GM19397 (cell line): Measurements from ENCODE around the gene KPNA3.

Experiments
- ATAC-seq: cut with Tn5 transposase; IDR thresholded peaks from one replicate; pipeline ENCODE4 v1.9.1; 2021; ENCODE audit warnings: mild to moderate bottlenecking, moderate library complexity; ENCODE audit not compliant: unreplicated experiment

KPNA3 gene

DNA sequence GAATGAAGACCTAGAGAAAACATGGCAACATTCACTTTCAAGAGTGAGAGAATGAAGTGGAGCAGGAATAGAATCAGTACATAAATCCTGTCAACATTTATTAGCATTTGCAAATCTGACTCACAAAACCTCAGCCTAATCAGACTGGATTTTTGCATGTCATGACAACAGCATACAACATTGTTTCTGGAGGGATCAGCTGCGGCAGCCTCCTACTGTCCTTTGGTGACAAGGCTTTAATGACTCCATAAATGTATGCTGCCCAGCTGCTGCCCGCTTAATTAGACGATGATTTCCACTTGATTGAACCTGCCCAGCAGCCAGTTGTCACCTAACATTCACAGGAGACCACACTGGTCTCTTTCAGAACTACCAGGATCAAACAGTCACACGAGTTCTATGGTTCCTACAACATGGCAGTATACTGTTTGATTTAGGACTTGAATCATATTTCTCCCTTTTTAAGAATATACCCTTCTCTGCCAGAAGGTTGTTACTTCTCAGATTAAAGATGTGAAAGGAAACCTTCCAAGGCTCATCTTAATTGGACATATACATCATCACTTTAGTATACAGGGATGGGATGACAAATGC, 110.5 kb downstream of the KPNA3 start:
- ATAC-seq, result no peak

- no peak for ATAC-seq
Observed at GRCh38 chr13:49679246-49679645, 113.2 kb downstream of the KPNA3 start.

- ATAC-seq, result no peak
Observed at GRCh38 chr13:49678191-49678914, 114.1 kb downstream of the KPNA3 start.

GRCh38 chr13:49676581-49677298, 115.7 kb downstream of the KPNA3 start:
- no peak for ATAC-seq

DNA sequence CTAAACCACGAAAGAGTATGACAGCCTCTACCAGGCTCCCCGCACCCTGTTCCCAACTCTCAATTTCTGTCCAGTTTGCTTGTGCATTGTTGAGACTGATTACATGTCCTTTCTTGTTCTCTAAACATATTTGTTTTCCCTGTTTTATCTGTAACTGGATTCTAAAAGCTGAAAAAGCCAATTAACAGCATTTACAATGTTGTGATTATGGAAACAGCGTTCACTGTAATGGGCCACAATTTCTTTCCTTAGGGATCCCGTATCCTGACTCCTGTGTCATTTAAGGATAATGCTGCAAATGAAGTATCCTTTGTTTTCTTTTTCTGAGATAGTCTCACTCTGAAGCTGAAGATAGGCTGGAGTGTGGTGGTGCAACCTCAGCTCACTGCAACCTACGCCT, 121.7 kb downstream of the KPNA3 start:
- no peak for ATAC-seq

DNA sequence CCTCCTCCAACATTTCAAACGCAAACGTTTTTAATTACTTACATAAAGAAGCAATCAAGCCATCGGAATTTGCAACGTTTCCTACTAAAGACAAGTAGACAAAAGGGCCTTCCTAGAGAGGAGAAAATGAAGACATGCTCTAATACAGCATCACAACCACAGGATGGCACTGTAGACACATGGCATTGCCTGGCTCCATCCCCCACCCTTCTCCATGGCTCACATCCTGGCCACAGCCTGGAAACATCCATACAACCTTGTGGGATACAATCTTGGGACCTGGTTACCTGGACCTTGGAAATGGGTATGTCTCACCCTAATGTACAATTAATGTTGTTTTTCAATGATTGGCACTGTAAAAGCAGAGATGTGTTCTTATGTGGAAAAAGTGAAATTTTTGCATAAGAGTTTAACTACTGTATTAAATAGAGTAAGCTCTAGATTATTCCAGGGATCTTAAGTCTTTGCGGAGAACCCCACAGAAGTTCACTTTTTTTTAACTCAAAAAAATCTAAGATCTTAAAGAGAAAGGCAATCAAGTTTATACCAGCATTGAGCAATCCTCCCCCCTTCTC, 122.7 kb downstream of the KPNA3 start:
- ATAC-seq, result no peak

DNA sequence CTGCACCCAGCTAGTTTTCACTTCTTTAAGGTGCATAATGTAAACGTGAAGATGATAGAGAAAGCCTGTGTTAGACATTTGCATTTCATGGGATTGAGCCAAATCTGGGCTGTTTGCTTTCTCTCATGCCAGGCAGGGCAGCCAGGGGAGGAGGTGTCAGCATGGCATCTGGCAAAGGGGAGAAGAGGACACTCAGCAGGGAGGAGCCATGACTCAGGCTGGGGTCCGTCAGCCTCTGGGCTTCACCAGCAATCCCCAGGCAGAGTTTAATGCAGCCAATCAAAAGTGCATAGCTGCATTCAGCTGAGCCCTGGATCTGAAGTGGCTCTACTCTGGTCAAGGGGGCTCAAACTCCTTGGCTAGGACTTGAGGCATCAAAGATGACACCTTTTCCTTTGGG, 124.7 kb downstream of the KPNA3 start:
- no peak for ATAC-seq

DNA sequence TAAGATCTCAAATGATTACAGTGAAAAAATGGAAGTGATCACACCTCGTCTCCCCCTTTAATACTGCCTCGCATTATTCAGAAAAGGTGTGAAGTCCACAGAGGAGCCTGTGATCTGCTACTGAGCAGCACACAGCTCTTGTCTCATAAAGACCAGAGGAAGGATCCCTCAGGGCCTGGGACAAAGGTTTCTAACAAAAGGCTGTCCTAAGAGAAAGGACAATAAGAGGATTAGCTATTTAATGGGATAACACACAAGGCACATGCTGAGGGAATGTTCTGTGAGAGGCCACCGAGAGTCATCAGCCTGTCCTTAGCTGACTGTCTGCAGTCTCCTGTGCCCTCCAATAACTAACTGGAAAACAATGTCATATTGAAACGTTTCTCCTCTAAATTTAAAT, 127.9 kb downstream of the KPNA3 start:
- no peak for ATAC-seq

DNA sequence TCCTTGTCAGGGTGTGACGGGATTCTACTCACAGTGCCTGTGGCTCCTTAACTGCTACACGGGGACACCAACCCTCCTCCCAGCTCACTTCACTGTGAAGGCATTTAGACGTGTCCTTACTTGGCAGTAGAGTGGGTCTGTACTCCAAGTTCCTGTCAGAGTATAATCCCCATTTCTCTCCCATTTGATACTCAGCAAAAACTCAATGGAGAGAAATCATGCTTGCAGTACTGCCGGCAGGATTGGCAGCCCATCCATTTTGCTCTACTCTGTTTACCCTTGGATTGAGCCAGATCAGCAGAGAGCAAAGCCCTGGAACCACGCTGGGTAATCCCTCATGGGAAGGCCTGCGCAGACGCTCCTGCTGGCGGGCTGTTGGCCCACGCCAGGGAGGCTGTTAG, 135.2 kb downstream of the KPNA3 start:
- no peak for ATAC-seq

DNA sequence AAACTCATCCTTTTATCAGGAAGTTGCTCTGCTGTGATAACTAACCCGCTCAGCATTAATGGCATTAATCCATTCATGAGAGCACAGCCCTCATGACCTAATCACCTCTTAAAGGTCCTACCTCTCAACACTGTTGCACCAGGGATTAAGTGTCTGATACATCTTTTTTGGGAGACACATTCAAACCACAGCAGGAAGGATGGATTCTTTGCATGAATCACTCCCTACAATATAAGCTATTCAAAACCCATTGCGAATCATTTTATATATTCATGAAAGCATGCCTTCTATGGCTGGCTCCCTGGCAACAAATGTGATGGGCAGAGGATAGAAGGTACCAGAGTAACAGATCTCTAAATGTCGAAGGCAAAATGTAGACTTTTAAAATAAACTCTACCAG, 136.6 kb downstream of the KPNA3 start:
- ATAC-seq, result no peak

DNA sequence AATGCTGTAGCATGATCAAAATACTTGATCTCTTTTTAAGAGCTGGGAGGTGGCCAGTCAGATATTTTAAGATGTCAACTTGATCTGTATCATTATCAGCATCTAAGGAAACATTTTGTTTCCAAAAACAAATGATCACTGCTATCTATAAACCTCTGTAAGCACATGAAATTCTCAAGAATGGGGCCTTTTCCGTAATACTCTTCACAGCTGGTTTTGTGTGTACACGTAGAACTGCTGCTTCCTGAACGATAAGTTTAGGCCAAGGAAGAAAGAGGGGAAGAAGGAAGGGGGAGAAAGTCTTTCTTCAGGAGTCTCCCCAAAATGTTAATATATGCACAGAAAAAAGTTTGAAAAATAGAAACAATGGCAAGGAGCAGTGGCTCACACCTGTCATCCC, 138.5 kb downstream of the KPNA3 start:
- no peak for ATAC-seq

DNA sequence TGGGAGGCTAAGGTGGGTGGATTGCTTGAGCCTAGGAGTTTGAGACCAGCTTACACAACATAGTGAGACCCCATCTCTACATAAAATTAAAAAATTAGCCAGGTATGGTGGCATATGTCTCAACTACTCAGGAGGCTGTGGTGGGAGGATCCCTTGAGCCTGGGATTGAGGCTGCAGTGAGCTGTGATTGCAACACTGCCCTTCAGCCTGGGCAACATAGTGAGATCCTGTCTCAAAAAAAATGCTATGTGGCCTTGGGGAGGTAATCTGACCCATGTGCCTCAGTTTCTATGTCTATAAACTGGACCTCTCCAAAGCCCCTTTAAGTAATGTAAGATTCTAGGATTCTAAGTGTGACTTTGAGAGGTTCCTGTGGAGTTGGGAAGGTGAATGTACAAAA, 139.0 kb downstream of the KPNA3 start:
- no peak for ATAC-seq

GRCh38 chr13:49652355-49653305, 139.9 kb downstream of the KPNA3 start:
- ATAC-seq, result no peak

DNA sequence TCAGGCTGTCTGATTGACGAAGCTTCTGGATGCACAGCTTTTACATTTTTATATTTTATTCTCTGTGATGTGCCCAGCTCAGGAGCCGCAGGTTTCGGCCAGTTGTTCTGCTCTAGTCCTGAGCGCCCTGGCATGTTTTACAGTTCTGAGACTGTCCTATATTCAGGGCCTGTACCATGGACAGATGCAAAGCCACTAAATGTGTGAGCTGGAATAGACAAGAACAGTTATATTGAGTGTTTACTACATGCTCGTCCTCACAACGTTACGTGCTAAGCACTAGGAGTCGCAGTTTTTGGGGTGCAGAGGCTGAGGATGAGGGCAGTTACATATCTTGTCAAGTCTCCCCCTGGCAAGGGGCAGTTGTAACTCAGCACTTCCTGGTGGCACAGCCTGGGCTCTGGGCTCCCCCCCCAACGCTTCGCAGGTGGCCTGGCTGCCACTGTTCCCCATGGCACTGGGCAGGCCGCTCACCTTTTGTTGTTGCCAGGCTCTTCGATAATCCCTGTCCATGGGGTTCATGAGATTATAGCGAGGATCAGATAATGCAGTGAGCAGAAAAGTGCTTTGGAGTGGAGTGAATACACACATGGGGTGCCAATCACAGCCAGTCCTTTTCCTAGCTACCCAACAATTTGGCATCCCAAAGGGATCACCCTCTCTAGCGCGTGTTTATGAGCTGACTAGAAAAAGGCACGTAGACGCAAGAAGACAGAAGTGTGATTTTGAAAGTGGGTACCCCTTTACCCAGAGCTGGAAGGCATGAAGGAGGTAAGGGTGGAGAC, 140.7 kb downstream of the KPNA3 start:
- ATAC-seq, result no peak

DNA sequence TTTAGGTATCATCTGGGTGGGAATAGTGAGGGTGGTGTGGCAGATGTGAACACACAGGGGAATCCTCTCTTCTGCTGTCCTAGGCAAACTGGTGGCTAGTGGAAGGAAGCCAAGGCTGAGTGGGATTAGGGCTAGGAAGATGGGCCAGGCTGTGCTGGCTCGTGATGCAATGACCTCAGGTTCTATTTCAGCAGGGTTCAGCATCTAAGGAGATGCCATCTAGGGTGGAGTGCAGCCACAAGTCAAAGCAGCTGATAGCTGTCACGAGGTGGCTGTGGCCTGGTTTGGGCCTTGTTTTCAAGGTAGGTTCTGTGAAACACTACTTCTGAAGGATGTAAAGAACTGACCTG, 142.5 kb downstream of the KPNA3 start:
- no peak for ATAC-seq
